Hematopoietic multipotent progenitor cell treated with erythropoietin and hydrocortisone succinate and interleukin-3 and kit ligand, for 17 days (in vitro differentiated cells): Measurements from ENCODE around the gene ETAA1.

Experiments
- DNase-seq: peaks from one replicate; pipeline ENCODE4 v3.0.0-alpha.2; 2015; ENCODE audit warnings: low spot score

ETAA1 gene

GRCh38 chr2:67438337-67438736 is 41.2 kb downstream of the ETAA1 start:
- no peak for DNase-seq

DNA sequence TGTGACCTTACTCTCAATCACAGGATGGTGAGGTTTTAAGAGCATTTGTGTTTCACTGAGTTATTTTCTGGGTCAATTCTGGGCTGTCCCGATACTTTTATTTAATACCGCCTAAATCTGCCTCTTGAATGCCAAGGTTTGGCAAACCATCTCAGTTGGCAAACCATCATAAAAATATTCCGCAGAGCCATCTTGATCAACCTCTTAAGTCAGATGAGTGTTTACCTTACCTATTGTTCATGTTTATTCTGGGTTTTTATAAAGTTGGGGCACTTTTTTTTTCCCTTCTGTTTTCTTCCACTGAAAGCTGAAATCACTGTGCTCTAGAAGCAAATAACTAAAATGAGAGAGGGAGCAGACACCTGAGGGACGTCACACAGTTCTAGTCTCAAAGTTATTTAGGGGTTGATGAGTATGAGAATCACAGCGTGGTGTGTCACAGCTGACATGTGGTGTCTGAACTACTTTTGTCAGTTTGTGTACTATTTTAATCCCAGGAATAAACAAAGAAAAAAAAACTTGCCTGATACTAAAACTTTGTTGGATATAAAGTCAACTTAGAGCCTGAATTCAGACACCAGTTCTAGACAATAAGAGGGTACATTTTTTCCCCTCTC is 48.6 kb downstream of the ETAA1 start:
- no peak for DNase-seq

- no peak for DNase-seq
These were observed 49.4 kb downstream of the ETAA1 start for GRCh38 chr2:67446491-67446911.

DNA sequence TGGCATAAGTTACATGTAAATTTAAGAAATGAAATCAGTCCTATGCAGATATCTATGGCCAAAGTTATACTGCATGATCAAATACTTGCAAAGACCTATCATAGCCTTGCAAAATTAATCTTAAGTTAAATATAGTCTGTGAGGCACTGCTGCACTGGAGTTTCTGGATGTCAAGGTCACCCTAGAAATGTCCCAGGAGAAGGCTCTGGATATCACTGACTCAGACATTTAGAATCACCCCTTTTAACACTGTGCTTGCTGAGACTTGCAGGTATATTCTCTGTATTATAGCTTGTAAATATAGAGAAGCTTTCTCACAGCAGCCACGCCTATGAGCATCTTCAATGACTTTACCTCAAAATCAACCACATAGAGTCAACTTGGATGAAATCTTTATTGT is 51.5 kb downstream of the ETAA1 start:
- no peak for DNase-seq

DNA sequence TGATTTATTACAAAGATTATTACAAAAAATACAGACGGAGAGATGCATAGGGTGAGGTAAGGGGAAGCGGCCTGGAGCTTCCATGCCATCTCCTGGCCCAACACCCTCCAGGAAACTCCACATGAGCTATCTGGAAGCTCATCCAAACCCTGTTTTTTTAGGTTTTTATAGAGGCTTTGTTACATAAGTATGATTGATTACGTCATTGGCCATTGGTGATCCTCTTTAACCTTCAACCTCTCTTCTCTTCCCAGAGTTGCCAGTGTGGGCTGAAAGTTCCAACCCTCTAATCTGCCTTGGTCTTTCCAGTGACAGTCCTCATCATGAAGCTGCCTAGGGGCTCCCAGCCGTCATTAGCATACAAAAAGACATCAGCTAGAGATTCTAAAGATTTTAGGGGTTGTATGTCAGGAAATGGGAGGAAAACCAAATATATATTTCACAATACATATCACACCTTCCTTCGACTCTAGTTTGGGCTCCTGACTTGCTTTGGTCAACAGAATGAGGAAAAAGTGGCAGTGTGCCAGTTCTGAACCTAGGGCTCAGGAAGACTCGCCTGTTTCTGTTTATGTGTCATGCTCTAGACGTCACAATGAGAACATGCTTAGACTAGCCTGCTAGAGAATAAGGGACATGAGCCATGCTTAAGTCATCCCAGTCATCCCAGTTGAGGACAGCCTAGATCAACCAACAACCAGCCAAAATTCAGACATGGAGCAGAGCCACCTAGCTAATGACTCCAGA is 54.1 kb downstream of the ETAA1 start:
- no peak for DNase-seq

- DNase-seq, result no peak
These were observed 56.2 kb downstream of the ETAA1 start for GRCh38 chr2:67453310-67453709.

DNA sequence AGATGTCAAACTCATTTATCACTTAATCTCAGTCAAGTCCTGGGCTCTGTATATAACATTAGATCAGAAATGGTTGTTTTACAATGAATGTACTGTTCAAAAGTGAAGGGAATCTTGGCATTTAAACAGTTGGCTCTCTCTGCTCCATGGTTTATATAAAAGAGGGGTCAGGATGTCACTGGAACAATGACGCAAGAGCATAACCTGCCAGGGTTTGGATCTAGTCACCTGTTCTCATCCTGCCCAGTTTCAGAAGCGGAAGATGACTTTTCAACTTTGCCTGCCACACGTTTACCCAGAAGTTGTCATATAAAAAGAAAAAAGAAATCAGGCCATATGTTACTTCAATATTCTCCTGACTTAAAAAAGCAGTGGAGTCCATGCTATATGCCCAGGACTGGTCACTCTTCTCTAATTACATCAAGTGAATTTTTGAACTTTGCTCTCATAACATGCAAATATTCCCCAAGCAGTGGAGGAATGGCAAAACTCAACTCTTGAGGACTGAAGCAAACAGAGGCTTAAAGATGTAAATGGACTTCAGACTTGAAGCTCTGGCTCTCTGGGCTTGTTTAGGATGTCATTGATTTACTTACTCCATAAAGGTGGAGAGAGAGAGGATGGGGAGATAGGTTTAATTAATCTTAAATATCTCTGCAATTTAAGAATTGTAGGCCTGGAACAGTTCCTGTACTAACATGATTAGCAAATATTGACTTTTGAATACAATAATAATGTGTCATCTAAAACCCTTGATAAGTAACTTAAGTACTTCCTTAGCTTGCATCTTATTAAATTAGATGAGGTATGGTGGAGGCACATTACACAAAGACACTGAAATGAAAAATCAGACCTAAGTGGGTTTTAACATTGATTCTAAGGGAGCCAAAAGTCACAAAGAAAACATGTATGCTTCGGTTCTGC is 58.3 kb downstream of the ETAA1 start:
- no peak for DNase-seq

- no peak for DNase-seq
These were observed 59.3 kb downstream of the ETAA1 start for GRCh38 chr2:67456428-67456827.

- DNase-seq, result no peak
These were observed 60.6 kb downstream of the ETAA1 start for GRCh38 chr2:67457699-67458098.

DNA sequence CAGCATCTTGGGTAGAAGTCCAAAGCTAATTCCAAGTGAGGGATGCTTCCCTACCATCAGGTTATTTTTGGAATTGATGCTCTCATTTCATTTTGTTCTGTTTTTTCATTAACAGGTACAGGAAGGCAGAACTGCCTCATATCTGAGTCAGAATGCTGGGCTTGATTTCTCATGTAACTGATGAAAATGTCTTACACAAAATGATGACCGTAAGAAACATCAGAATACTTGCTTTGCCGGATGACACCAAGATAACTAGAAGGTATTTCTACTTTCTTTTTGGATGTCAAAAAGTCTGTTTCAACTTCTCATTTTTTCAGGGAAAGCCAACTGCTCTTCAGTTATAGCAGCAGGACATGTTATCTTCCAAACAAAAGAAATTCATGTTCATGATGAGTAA is 62.6 kb downstream of the ETAA1 start:
- no peak for DNase-seq
